Dedifferentiated amniotic fluid mesenchymal stem cell (primary cell): ENCODE results near the gene EPHA2.

Experiments
- DNase-seq: peaks from one replicate; pipeline ENCODE4 v3.0.0-alpha.2; 2016; ENCODE audit errors: extremely low spot score

Gene EPHA2

DNA sequence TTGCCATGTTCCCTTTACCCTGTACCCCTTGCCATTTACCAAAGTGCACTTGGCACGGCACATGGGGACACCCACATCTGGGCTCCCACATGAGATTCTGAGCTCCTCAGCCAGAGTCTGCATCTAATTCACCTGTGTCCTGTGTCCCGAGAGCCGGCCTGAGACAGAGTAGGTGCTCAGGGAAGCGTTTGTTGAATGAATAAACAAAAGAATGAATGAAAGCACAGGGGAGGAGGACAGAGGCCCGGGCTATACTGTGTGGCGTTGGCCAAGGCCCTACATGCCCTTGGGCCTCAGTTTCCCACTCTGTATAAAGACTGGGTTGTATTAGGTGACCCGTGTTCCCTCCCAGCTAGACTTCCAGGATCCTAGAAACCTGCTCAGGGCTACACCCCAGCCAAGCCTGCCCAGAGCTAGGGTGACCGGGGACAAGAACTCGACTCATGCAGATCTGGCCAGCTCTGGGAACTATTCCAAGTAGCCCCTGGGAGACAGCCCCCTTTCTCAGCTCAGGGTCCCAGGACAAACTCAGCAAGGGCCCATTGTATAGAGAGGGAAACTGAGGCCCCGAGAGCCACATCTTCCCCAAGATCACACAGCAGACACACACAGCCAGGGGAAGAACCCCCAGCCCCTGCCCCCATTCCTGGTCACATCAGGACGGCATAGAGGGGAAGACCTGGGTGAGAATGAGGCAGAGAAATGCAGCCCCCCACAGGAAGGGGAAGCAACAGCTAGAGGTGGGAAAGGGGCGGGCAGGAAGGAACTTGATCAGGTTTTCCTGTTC lies 6.0 kb downstream of the EPHA2 start:
- no peak for DNase-seq

DNA sequence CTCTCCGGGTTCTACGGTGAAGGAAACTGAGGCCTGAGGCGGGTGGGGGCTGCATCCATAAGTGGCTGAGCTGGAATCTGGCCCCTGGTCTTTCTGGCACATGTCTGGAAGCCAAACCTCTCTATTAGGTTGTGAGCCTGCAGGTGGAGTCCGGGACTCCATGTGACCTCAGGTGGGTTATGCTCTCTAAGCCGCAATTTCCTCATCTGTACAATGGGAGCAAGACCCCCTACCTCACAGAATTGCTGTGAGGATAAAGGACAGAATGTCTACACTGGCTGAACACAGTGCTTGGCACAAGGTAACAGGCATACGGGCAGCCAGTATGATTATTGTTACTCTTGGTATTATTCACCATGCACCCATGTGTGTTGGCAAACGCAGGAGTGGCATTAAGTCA lies 6.7 kb downstream of the EPHA2 start:
- no peak for DNase-seq

DNA sequence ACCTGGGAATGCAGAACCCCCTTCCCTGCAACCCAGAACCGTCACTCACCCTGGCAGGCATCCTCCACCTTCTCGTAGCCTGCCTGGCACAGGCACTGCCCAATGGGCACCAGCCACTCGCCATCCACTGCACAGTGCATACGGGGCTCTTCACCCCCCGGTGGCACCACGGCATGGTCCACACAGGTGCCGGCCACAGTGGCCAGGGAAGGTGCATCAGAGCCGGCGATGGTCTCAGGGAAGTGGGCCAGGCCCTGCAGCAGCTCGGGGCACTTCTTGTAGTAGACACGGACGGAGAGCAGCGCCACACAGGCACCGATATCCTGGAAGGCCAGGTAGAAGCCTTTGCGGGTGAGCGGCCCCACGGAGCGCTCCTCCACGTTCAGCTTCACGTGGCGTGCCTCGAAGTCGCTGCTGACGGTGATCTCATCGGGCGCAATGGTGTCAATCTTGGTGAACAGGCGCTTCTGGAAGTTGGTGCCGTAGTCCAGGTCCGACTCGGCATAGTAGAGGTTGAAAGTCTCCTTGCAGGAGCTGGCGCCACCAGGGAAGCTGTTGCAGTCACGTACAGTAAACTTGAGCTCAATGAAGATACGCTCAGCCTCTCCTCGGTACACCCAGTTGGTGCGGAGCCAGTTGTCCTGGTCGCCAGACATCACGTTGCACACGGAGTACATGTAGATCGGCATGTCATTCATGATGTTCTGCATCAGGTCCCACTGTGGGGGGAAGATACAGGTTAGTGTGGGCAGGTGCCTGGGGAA lies 7.4 kb downstream of the EPHA2 start:
- no peak for DNase-seq

DNA sequence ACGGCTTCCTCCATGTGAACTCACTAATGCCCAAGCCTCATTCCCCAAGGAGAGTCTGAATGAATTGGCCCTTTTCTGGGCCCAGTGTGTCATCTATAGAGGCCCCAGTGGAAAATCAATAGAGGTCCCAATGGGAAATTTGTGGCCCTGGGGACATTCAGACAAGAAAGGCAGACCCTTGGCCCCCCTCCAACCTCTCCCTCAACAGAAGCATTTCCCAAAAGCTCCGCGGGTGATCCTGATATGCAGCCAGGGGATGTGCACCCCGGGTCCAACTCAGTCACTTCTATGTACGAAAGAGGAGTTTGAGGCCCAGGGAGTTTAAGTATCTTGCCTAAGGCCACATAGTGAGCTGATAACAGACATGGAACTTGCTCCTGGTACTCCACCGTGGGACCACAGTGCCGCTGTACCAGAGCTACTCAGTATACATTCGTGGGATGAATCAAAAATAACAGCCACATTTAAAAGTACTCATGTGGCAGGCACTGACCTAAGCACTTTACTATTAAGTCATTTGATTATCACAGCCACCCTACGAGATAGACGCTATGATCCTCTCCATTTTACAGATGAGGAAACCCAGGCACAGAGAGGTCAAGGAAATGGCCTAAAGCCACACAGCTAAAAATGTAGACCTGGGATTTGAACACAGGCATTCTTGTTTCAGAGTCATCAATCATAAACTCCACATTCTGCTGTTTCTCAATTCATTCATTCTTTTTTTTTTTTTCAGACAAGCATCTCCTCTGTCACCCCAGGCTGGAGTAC lies 8.5 kb downstream of the EPHA2 start:
- DNase-seq, result no peak

DNA sequence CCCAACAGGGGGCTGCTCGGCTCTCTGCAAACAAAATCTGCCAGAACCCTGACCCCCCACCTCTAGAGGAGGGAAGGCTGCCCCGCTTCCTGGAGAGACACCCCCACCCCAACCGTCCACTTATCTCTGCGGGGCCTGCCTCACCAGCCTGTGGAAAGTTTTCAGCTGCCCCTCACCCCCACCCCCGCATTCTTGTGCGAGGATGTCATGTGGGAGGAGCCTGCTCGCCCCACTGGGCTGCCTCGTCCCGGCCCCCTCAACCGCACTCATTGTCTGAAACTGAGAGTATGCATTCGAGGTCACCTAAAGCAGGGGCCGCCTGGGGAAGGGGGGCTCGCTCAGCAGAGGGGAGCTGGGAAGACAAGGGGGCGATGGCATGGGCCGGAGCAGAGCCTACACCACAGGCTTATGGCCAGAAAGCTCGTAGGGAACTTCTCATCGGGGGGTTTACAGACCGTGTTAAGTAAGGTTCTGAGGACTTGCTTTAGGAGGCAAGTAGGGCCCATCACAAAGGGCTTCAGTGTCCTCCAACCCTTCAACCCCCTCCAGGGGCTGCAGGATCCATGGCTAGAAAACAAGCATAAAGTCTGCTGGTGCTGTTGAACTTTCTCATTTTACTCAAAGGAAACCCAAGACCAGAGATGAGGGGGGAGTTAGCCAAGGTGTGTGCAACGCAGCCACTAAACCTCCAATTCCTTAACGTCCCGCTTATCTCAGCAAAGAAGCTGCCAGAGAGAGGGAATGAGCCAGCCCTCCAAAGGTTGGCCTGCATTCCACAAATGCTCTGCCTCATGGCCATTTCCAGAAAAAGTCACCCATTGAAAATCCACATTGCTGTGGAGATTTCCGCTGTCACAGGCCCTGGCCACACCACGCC lies 9.4 kb downstream of the EPHA2 start:
- peak; percentile 78 for DNase-seq

DNA sequence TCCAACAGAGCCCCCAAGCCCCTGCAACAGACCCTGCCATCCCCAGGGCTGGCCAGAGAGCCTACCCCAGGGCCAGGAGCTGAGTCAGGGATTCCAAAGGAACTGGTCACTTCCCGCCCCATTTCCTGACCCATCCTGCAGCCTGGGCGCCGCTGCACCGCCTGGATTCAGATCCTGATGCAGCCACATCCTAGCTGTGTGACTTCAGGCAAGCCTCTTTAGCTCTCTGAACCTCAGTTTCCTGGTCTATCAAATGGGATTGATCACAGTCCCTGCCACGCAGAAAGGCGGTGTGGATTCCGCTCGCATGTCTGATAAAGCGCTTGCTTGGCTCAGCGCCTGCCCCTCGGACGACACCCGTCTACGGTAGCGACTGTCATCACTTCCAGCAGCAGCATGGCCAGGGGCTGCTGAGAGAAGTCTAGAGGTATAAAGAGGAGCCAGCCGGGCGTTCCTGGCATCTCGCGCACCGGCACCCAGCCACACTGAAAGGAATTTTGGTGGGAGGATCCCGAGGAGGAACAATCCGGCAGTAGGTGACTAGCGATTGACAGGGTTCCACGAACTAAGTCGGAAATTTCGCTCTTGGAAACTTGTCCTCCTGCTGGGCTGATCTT lies 10.1 kb downstream of the EPHA2 start:
- DNase-seq, result peak; percentile 68

DNA sequence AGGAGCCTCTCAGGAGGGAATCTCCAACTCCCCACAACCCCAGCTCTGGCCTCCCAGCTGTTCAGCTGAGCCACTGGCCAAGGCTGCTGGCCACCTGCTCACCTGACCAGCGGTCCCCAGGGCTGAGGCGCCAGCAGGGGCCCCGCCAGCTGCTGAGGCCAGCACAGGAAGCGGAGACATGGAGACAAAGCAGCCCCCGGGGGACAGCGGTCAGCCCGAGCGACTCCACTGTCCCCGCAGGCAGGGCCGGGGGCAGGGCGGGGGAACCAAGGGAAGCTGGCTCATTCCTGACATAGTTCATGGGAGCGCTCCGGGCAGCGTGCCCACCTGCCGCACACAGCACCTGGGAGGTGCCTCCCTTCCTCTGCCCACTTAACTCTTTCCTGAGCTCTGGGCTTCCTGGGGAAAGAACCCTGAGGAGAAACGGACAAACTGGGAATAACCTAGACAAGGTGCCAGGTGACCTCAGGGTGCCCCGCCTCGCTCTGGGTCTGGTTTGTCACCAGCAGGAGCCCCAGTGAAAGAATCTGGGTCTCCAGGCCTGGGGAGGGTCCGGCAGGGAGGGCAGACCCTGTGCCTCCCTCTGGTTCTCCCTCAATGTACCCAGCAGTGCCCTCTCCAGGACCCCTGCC lies 10.7 kb downstream of the EPHA2 start:
- no peak for DNase-seq

DNA sequence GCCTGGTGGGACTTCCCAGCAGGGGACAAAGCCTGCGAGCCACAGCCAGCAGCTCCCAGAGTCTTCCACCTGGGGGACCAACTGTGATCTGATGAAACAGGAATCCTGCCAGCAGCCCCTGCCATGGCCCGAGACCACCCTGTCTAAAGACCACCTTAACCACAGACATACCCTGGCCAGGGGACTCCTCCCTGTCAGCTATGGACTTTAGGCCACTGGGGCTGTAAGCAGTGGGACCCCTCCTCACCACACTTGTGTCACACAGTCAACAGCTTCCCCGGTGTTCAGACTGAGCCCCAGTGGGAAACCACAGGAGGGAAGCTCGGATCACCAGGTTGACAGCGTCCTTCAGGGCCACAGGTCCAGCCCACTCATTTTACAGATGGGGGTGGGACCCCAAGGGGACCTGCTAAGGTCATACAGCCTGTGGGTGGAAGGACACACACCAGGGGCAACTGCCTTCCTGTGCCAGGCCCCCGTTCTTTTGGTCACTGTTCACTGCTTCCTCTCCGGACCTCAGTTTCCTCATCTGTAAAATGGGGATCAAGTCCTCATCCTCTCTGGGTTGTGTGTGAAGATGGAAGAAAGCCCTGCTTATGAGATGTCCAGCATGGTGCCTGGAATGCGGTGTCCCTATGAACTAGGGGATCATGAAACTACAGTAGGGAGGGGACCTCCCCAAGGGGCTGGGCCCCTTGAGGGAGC lies 11.4 kb downstream of the EPHA2 start:
- no peak for DNase-seq

DNA sequence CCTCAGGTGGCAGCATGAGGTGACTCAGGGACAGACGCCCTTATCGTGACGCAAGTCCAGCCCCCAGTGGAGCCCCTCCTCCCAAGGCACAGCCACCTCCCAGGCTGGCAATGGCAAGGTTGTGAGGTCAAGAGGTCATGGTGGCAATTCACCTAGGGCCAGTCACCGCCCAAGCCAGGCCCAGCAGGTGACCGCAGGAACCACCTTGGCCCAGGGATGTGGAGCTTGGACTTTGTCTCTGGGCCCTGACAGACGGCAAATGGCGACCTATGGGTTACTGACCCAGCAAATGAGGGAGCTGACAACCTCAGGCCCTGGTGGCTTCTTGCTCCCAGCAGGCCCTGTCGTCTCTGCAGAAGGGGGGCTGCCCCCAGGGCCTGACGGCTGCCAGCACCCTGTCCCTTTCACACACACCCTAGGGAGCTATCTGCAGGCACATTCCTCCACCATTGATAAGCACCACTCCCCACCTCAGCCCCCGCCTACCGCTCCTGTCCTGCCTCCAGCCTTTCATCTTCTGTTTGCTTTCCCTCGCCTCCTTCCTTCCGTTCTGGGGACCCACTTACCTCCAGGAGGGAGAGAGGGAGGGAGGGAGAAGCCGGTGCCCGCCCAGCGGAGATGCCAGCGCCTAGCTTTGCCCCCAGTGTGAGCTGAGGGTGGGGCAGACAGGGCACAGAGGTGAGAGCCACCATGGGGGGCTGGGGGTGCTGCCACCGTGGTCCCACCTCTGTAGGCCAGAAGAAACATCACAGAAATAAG lies 12.1 kb downstream of the EPHA2 start:
- DNase-seq, result no peak

DNA sequence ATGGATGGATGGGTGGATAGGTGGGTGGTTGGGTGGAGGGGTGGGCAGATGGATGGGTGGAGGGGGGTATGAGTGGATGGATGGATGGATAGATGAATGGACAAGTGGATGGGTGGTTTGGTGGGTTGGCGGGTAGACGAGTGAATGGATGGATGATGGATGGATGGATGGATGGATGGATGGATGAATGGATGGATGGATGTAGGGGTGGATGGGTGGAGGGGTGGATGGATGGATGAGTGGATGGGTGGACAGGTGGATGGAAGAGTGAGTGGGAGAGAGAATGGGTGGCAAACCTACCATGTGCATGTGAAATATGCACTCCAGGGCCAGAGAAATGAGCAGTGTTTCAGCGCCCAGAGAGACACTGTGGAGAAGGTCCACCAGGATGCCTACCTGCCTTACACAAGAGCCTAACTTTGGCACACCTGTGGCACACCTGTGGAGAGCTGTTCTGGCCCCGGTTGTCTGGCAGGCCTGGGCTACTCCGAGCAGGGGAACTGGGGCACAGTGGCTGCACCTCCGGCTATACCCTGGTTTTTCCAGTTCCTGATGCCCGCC lies 12.8 kb downstream of the EPHA2 start:
- no peak for DNase-seq

DNA sequence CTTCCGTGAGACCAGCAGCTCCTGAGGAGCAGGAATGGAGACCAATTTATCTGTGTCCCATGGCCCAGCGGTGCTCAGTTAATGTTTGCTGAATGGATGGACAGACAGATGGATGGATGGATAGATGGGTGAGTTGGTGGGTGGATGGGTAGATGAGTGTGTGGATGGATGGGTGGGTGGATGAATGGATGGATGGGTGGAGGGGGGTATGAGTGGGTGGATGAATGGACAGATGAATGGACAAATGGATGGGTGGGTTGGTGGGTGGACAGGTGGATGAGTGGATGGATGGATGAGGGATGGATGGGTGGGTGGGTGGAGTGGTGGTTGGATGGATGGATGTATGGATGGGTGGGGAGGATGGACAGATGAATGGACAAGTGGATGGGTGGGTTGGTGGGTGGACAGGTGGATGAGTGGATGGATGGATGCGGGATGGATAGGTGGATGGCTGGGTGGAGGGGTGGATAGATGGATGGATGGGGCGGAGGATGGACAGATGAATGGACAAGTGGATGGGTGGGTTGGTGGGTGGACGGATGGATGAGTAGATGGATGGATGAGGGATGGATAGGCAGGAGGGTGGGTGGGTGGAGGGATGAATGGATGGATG lies 13.4 kb downstream of the EPHA2 start:
- DNase-seq, result no peak

DNA sequence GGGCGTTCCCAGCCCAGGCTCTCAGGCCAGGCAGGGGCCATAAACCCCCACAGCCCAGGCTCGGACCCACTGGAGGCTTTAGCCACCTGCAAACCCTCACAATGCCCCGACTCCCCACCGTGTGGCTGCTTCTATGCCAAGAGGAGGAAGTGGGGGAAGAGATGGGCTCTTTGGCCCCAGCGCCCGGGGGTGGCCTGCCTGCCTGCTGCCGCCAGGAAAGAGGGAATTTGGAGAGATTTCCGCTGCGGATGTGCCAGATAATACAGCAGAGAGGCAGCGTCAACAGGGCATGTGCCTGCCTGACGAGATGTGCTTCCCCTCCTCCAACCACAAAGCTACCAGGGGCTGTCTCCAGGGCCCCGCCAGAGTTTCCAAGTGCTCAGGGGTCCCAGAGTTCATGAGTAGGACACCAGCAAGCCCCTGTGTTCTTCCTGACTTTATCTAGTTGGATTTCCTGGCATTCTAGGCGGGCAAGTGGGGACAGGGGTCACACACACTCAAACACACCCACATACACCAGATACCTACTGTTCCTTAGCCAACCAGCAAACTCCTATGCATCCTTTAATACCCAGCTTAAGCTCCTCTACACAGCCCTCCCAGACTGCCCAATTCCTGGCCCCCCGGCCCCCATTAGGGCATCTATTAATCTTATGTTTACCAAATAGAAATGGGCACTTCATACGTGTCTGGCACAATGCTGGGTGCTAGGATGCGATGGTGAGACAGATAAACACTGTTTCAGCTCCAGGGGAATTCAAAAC lies 14.1 kb downstream of the EPHA2 start:
- DNase-seq, result no peak

DNA sequence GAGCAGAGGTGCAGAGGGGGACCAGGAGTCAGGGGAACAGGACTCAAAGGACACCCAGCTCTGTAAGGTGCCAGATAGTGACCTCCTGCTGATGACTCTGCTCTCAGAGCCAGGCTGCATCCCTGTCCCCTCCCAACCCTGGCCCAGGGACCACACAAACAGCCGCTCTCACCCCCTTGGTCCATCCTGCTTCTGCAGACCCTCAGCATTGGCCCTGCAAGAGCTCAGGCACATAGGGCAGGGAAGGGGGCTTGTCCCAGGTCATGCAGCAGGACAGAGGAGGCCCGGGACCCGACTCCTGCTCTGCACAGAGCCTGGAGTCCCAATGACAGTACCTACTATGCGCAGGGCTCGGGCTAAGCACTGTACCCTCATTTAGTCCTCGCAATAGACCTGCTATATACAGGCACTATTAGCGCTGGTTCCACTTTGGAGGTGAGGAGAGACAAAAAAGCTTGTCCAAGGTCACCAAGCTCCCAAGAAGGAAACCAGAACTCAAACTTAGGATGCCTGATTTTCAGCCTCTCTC lies 15.7 kb downstream of the EPHA2 start:
- no peak for DNase-seq

DNA sequence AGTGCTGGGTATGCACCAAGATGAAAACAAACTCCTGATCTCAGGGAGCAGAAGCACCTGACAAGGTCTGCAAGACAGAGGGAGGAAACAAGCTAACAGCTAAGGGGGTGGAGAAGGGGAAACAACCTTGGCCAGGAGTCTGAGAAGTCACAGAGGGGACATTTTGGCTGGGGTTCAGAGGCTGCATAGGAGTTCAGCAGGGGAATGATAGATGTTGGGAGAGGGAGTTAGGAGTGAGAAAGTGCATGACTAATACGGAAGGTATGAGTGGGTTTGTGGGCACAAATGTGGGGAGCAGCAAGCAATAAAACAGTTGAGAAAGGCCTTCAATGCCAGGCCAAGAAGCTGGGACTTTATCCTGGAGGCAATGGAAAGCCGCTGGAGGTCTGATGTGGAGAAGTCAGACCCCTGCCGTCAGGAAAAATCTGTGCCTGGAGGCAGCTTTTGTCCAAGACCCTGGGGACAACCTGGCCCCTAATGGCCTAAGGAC lies 16.4 kb downstream of the EPHA2 start:
- DNase-seq, result peak; percentile 73

DNA sequence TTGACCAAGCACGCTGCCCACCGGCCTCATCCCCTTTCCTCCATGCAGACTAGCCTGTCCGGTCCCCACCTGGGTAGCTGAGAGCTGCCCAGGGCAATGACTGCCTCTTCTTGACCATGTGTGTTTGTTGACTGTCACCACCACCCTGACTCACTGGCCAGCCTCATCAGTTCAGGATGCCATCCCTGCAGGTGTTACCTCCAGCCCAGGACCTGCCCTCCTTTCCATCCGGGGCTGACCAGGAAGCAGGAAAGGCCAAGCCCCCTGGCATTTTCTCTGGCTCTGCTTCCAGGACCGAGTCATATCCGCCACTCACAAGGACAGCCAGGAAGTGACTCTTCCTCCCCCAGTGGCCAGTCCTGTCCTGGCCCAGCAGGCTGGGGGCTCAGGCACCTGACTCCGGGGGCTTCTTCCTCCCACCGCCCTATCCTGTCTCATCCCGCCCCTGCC lies 17.1 kb downstream of the EPHA2 start:
- DNase-seq, result no peak

DNA sequence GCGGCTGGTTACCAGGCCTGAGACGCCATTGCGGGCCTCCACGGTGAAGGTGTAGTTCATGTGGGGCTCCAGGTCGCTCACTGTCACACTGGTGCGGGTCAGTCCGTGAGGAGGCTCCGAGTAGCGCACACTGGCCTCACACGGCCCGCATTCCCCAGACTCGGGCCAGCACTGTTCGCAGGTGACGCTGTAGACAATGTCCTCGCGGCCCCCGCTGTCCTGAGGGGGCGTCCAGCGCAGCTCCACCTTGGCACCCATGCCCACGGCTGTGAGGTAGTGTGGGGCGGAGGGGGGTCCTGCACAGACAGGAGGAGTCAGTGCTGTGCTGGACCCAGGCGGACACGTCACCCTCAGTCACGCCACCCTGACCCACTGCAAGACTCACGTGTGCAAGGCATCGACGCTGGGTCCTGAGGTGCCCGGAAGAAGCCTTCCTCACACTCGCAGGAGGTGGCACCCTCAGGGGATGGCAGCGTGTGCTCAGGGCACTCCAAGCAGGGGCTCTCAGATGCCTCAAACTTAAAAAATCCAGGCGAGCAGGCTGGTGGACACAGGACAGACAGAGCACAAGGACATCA lies 17.9 kb downstream of the EPHA2 start:
- DNase-seq, result no peak

DNA sequence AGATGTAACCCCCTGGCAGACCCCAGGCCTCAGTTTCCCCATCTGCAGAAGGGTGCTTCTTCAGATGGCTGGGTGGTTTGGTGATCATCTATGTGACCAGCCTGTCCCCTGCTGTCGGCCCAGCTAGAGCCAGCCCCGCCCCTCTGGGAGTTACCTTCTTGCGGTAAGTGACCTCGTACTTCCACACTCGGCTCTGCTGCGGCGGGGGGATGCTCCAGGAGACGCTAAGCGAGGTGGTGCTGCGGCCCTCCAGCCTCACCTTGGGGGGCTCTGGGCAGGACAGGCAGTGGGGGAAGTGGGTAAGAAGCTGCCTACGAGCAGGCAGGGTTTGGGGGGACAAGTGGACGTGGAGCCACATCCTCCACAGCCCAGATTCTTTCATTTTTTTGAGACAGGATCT lies 20.4 kb downstream of the EPHA2 start:
- no peak for DNase-seq
